ENCODE data around the gene CPAMD8.

Gene CPAMD8

DNA sequence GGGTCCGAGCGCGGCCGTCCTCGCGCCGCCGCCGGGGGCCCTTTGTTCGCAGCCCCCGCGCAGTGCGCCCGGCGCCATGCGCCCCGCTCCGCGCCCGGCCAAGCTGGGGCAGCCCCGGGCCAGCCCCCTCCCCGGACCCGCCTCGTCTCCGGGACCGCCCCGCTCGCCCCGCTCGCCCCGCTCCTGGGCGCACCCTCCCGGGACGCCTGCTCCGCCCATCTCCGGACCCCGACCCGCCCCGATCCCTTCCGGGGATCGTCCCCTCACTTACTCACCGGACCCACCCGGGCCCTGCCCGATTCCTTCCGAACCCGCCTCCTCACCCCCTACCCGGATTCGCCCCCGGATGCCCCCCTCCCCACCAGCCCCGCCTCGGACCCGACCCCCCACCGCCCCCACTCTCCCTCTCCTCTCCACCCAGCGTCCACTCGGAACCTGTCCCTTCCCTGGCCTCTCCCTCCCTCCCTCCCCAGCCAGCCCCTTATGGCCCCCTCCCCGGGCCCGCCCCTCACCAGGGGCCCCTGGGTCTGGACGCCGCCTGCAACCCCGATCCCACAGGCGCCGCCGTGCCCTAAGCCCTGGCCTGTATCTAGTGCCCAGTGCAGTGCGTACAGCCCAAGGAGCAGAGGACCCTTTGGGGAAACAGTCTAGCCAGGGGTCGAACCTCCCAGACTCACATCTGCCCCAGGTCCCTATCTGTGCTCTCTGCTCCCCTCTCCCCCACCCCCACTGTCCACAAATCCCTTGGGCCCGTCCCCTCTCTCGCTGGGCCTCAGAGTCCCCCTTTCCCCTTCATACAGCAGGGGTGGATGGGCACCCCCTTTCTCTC is at the start of gene CPAMD8:
Gene CPAMD8, minus strand, starts transcription at position 105 of the 829 bp plus-strand sequence. CDS start 168 bp downstream, outside the sequence.
- DNase-seq: no peak

DNA sequence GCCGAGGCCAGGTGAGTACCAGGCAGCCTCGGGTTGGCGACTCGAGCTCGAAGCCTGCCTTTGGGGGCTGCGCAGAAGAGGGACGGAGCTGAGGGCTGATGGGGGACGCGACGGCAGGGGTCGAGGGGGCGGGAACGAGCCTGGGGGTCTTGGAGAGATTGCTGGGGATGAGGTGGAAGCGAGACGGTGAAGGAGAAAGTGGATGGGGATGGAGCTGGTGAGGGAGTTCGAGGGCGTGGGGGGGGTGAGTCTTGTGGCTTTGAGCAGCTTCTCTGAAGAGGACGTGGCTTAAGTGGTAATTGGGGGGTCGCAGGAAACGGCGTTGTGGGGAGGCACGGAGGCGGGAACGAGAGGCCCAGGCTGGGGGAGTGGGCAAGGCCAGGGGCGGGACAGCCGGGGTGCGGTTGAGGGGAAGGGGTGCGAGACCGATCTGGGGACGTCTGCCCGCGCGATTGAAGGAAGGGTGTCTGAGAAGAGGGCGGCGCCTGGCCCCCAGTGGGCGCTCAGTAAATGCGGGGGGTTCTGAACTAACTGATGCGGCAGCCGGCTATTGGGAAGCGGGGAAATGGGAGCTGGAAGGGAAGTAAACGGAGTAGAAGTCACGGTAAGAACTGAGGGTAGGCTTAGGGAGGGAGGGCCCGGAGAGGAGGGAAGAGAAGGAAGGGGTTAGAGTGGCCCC is 49.4 kb upstream of the CPAMD8 start:
- peak; percentile 52 for DNase-seq

DNA sequence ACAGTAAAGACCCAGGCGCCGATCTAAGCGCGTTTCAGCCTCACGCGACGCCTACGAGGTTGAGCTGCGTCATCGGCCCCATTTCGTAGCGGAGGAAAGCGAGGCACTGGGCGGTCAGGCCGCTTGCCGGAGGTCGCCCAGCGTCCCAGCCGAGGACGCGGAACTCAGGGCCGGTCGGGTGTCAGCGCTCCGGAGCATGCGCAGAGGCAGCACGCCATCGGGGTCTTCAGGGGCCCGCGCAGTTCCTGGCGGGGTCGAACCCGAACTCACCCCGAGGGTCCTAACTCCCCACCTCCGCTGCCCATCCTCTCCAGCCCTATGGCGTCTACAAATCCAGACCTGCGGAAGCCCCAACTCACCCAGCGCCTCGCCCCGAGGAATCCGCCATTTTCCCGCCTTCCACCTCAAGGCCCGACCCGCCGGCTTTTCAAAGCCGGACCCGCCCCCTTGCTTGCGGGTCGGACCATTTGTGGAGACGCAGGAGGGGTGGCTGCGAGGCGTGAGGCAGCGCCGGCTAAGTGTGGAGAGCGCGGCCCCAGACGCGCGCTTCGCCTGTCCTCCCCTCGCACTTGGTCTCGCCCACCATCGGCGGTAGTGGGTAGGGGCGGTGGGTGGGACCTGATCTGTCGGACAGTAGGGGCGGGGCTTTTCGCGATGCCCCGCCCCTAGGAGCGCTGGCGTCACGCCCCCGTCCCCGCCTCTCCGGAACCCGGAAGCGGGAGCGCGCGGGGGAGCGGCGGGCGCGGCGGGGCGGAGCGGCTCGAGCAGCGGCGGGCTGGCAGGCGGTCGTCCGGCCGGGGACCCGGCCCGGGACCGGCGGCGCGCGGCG is 48.6 kb upstream of the CPAMD8 start, which contains the start of the genes HAUS8 and MYO9B:
Gene HAUS8, minus strand, starts transcription at position 418 of the 829 bp plus-strand sequence. Its CDS starts 30 bp downstream, at position 388.
Gene MYO9B, plus strand, starts transcription at position 743 of the 829 bp plus-strand sequence. CDS start 25,941 bp downstream, outside the sequence.
- DNase-seq: peak; percentile 99

DNA sequence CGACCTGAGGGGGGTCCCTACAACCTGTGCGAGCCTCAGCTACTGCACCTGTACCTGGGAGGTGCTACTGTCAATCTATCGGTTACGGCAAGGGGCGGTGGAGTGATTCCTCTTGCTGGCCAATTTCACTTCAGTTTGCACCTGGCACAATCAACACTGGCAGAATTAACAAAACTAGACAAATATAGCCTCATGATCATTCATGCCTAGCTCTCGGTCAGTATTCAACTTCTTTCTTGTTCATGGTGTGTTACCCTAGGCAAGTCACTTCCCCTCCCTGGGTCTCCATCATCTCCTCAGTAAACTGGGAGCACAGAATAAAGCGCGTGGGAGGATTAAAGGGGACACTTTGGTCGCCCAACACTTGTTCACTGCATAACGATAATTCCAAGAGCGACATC is 48.0 kb upstream of the CPAMD8 start:
- DNase-seq: no peak

- no peak for DNase-seq
Measured at GRCh38 chr19:17073869-17074633, 47.4 kb upstream of the CPAMD8 start.

- no peak for DNase-seq
Measured at GRCh38 chr19:17070912-17071311, 44.3 kb upstream of the CPAMD8 start.

GRCh38 chr19:17070421-17070820 is 43.8 kb upstream of the CPAMD8 start:
- no peak for DNase-seq

- DNase-seq: no peak
Measured at GRCh38 chr19:17069193-17069592, 42.6 kb upstream of the CPAMD8 start.

DNA sequence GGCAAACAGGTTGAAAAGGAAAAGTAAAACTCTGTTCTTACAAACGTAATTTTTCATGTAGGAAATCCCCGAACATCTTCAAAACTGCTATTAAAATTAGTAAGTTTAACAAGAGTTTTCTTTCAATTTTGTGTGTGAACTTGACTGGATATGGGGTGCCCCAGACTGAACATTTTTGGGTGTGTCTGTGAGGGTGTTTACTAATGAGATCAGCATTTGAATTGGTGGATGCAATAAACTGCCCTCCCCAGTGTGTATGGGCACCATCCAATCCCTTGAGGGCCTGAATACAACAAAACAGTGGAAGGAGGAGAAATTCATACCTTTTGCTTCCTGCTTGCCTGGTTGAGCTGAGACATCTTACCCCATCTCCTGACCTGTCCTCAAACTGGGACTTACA is 36.8 kb upstream of the CPAMD8 start:
- DNase-seq: no peak

DNA sequence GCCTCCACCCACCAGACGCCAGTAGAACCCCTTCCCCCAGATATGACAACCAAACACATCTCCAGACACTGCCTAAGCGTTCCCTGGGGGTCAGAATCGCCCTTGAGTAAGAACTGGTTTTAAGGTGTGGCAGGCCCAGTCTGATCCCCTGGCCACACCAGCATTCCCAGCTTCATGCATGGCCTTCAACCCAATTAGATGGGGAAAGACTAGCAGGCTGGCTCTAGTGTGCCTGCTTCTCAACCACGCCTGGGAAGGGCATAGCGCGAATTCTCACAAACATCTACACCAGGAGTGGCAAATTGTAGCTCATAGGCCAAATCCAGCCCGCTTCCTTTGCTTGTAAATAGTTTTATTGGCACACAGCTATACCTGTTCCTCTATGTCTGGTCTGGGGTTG is 35.1 kb upstream of the CPAMD8 start:
- no peak for DNase-seq

- DNase-seq: no peak
Measured at GRCh38 chr19:17061205-17061604, 34.6 kb upstream of the CPAMD8 start.

DNA sequence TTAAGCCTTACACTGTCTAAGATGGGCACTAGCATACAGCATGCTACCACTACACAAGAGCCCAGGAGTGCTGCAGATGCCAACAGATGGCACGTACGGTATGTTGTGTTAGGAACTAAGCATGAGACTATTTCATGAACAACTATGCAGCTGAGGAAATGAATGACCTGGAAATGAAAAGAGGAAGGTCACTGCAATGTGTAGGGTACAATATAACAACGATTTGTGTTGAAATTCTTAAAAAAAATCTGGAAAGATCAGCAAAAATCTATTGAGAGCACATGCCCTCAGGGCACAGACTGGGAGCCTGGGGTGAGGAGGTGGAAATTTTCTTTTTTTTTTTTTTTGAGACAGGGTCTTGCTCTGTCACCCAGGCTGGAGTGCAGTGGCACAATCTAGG is 34.2 kb upstream of the CPAMD8 start:
- no peak for DNase-seq

DNA sequence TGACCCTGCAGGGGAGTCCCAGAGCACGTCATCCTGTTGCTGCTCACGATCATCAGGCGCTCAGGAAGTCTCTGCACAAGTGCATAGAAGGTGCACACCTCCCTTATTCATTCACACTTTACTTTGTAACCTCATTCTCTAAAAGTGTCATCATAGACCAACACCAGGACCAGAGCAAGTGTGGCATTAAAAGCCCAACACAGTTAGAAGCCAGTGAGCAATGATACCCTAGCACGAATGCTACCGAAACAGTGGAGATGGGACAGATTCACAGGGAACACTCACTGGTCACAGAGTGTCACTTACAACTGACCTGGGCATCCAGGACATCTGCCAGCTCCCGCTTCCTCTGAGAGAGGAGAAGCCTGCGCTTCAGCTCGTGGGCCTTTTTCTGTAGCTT is 31.6 kb upstream of the CPAMD8 start:
- no peak for DNase-seq

DNA sequence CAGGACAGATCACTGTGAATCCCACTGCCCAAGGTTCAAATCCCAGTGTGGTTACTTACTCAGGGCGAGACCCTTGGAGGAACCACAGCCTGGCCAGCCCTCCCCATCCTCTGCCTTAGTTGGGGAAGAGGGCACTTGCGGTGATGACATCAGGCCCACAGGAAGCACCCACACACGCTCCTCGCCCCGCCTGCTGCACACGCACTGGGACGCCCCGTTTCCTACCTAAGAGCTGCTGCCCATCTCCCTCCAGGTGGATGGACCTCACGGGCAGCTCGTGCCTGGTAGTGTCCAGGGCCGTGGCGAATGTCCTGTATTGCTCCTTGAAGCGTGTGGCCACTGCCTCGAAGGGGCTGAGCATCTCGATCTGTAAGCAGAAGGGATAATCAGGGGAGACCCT is 29.0 kb upstream of the CPAMD8 start:
- no peak for DNase-seq

- no peak for DNase-seq
Measured at GRCh38 chr19:17054746-17055145, 28.1 kb upstream of the CPAMD8 start.

DNA sequence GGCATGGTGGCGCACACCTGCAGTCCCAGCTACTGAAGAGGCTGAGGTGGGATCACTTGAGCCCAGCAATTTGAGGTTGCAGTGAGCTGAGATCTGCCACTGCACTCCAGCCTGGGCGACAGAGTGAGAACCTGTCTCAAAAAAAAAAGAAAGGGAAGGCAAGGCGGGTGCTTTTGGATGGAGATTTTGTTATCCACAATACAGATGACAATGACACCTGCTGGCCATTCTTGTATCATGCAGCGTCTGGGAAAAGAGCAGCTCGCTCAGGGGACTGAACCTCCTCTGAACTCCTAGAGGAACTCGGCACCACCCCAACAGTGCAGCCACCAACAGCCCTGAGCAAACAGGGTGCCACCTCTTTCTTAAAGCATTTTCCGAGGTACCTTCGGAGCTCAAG is 25.8 kb upstream of the CPAMD8 start:
- DNase-seq: no peak

- no peak for DNase-seq
Measured at GRCh38 chr19:17049711-17050280, 23.2 kb upstream of the CPAMD8 start.

DNA sequence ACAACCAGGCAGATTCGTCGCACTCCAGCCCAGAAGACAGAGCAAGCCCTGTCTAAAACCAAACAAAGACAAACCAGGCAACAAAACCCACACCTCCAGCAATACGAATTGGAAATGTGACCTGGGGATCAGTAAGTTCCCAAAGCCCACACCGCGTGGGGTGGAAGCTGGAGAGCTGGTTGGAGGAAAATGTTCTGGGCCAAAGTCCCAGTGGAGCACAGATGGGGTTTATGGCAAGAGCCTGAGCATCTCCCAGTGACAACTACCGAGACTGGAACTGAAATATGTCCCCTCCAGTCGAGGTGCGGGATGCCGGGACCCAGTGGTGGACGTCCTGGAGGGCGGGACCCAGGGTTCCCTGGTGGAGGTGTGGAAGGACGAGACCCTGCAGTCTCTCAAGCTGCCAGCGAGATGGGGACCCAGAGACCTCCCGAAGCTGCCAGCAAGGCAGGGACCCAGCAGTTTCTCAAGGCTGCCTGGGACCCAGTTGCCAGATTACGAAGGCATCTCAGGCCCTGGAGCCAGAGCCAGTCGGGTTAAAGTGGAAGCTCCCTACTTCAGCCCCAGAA is 22.4 kb upstream of the CPAMD8 start:
- DNase-seq: no peak

GRCh38 chr19:17045907-17046502 is 19.4 kb upstream of the CPAMD8 start:
- DNase-seq: no peak

GRCh38 chr19:17043744-17044143 is 17.1 kb upstream of the CPAMD8 start:
- no peak for DNase-seq

DNA sequence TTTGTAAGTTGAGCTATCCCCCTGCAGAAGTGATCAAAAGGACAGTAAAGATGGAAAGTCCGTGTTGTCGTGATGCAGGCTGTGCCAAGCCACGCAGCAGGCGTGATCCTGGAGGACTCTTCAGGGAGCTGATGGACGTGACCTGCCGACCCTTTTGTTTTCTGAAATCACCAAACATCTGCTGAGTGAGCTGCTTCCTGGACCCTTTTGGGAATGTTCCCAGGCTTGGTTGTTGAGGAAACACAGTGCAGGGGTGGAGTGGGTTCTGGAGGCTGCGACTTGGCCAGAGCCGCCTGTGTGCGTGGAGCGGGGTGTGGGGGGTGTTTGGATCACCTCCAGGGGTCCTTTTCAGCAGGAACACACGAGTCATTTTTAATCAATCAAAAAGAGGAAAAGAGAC is 15.4 kb upstream of the CPAMD8 start:
- DNase-seq: no peak

Data from GDM1 (cell line).